Measurements from ENCODE around the gene SIN3A. TPM values are rescaled to one million over a fixed set of nuclear protein-coding genes. Genes with fewer than 3 reads are reported as not detected.

Gene SIN3A
- polyA plus RNA-seq, 1 experiment, result 39.5 TPM

- TF ChIP-seq CTCF (IDR thresholded peaks at IDR 0.05; ENCODE audit: insufficient read depth, low read depth, low read length), result no peak
- ChIA-PET CTCF (interaction anchor here (0.6 kb wide), 1 partner anchor 19 kb away, joined by 3 read pairs; no protein-coding TSS in a partner anchor), POLR2A (no interaction called here)
- no peaks in the 10 kb centered on the region for H3K27me3 ChIP-seq (ENCODE audit: control insufficient read depth, insufficient read depth, low read length)
- H3K4me3 ChIP-seq (ENCODE audit: low read depth, low read length), result no peak overlapping the region
- peaks cover 9% of the 10 kb centered on the region for H3K36me3 ChIP-seq (ENCODE audit: control insufficient read depth, insufficient read depth, low read length)
- DNase-seq (ENCODE audit: low read depth), result no peak
Measured at GRCh38 chr15:75422554-75422953, 28.9 kb downstream of the SIN3A start.

GRCh38 chr15:75420698-75421097 lies 30.8 kb downstream of the SIN3A start:
- TF ChIP-seq CTCF (IDR thresholded peaks at IDR 0.05; ENCODE audit: insufficient read depth, low read depth, low read length), result no peak
- no peak for DNase-seq (ENCODE audit: low read depth)
- POLR2A ChIA-PET, result no interaction called here
- Histone ChIP-seq H3K27me3 (ENCODE audit: control insufficient read depth, insufficient read depth, low read length) (no peaks in the 10 kb centered on the region), H3K36me3 (ENCODE audit: control insufficient read depth, insufficient read depth, low read length) (peaks cover 9% of the 10 kb centered on the region), H3K4me3 (ENCODE audit: low read depth, low read length) (no peak overlapping the region)
- CTCF ChIA-PET, result interaction anchor here (1.1 to 1.2 kb wide), 2 partner anchors 9 to 15 kb away, joined by 4 read pairs; no protein-coding TSS in a partner anchor

- no peaks in the 10 kb centered on the region for H3K27me3 ChIP-seq (ENCODE audit: control insufficient read depth, insufficient read depth, low read length)
- no peak for TF ChIP-seq CTCF (IDR thresholded peaks at IDR 0.05; ENCODE audit: insufficient read depth, low read depth, low read length)
- ChIA-PET CTCF (no interaction called here), POLR2A (no interaction called here)
- DNase-seq (ENCODE audit: low read depth), result no peak
- H3K4me3 ChIP-seq (ENCODE audit: low read depth, low read length), result no peak overlapping the region
- peaks cover 7% of the 10 kb centered on the region for H3K36me3 ChIP-seq (ENCODE audit: control insufficient read depth, insufficient read depth, low read length)
Measured at GRCh38 chr15:75416584-75416983, 34.9 kb downstream of the SIN3A start.

- POLR2A ChIA-PET, result no interaction called here
- DNase-seq (ENCODE audit: low read depth), result no peak
- Histone ChIP-seq H3K4me3 (ENCODE audit: low read depth, low read length) (no peak overlapping the region), H3K36me3 (ENCODE audit: control insufficient read depth, insufficient read depth, low read length) (peaks cover 19% of the 10 kb centered on the region), H3K27me3 (ENCODE audit: control insufficient read depth, insufficient read depth, low read length) (no peaks in the 10 kb centered on the region)
- TF ChIP-seq CTCF (IDR thresholded peaks at IDR 0.05; ENCODE audit: insufficient read depth, low read depth, low read length), result no peak
- CTCF ChIA-PET, result no interaction called here
Measured at GRCh38 chr15:75410196-75410595, 41.3 kb downstream of the SIN3A start.

GRCh38 chr15:75407083-75407482 lies 44.4 kb downstream of the SIN3A start:
- no peak for DNase-seq (ENCODE audit: low read depth)
- peaks cover 16% of the 10 kb centered on the region for H3K36me3 ChIP-seq (ENCODE audit: control insufficient read depth, insufficient read depth, low read length)
- POLR2A ChIA-PET, result no interaction called here
- CTCF ChIA-PET, result interaction anchor here (1.0 to 1.4 kb wide), 2 partner anchors 231 to 278 kb away, joined by 3 read pairs; no protein-coding TSS in a partner anchor
- no peak for TF ChIP-seq CTCF (IDR thresholded peaks at IDR 0.05; ENCODE audit: insufficient read depth, low read depth, low read length)
- no peaks in the 10 kb centered on the region for H3K27me3 ChIP-seq (ENCODE audit: control insufficient read depth, insufficient read depth, low read length)
- no peak overlapping the region for H3K4me3 ChIP-seq (ENCODE audit: low read depth, low read length)
